ENCODE data around the gene CAMSAP3. TPM values are rescaled to one million over a fixed set of nuclear protein-coding genes. Genes with fewer than 3 reads are reported as not detected.

The CAMSAP3 gene
- polyA plus RNA-seq, 2 of the 4 experiments (the other 2 are of a cell fraction): 1.3 to 3.6 TPM

GRCh38 chr19:7638802-7639465 is 43.3 kb downstream of the CAMSAP3 start:
- no peak for DNase-seq (ENCODE audit: low read depth in 1 of 2, low spot score in 1 of 2)
- H3K27ac ChIP-seq: no peak overlapping the region
- WGBS (ENCODE audit: missing lambda C conversion rate): 94% methylated on average over 9 of the region's 12 CpGs
- CTCF ChIA-PET: interaction anchor here (0.6 to 1.5 kb wide), 4 partner anchors 13 to 500 kb away, joined by 3 to 7 read pairs (median 4); no protein-coding TSS in a partner anchor
- no peaks in the 10 kb centered on the region for H3K9me3 ChIP-seq
- ATAC-seq: no peak
- H3K4me3 ChIP-seq: no peak overlapping the region
- FAIRE-seq: no peak
- H3K4me2 ChIP-seq: no peak overlapping the region
- POLR2A ChIA-PET: no interaction called here
- TF ChIP-seq ELK1 (IDR thresholded peaks at IDR 0.05; ENCODE audit: low read depth, low read length) (no peak), NFE2L2 (conservative IDR thresholded peaks at IDR 0.05; ENCODE audit: low read length) (no peak), PHF8 (IDR thresholded peaks at IDR 0.05; ENCODE audit: borderline replicate concordance, low read depth) (no peak), RNF2 (IDR thresholded peaks at IDR 0.05; ENCODE audit: borderline replicate concordance, low read depth) (no peak), TFCP2L1 (CRISPR knock-in tag; IDR thresholded peaks at IDR 0.05) (no peak), RARB (CRISPR knock-in tag; IDR thresholded peaks at IDR 0.05) (no peak), CEBPB (IDR thresholded peaks at IDR 0.05) (no peak), HOXB5 (CRISPR knock-in tag; IDR thresholded peaks at IDR 0.05) (no peak), KDM5A (IDR thresholded peaks at IDR 0.05) (no peak), HES2 (IDR thresholded peaks at IDR 0.05) (no peak), HOXA7 (CRISPR knock-in tag; IDR thresholded peaks at IDR 0.05) (no peak), MAZ (IDR thresholded peaks at IDR 0.05; ENCODE audit: borderline replicate concordance, low read depth, low read length) (no peak)
- TF ChIP-seq, protein P1, sequence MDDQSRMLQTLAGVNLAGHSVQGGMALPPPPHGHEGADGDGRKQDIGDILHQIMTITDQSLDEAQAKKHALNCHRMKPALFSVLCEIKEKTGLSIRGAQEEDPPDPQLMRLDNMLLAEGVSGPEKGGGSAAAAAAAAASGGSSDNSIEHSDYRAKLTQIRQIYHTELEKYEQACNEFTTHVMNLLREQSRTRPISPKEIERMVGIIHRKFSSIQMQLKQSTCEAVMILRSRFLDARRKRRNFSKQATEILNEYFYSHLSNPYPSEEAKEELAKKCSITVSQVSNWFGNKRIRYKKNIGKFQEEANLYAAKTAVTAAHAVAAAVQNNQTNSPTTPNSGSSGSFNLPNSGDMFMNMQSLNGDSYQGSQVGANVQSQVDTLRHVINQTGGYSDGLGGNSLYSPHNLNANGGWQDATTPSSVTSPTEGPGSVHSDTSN (IDR thresholded peaks at IDR 0.05): no peak
- H3K4me1 ChIP-seq: no peaks in the 10 kb centered on the region

DNA sequence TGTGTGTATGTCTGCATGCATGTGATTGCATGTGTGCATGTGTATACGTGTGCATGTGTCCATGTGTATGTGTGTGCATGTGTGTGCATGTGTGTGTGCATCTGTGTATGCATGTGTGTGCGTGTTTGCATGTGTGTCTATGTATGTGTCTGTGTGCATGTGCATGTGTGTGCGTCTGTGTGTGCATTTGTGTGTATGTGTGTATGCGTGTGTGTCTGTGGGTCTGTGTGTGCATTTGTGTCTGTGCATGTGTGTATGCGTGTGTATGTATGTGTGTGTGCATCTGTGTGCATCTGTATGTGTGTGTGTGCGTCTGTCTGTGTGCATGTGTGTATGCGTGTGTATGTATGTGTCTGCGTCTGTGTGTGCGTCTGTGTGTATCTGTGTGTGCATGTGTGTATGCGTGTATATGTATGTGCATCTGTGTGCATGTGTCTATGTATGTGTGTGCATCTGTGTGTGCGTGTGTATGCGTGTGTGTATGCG is 44.2 kb downstream of the CAMSAP3 start:
- 88% methylated on average over 13 of the region's 13 CpGs for WGBS (ENCODE audit: missing lambda C conversion rate)
- POLR2A ChIA-PET: no interaction called here
- Histone ChIP-seq H3K4me1 (no peaks in the 10 kb centered on the region), H3K9me3 (no peaks in the 10 kb centered on the region), H3K4me2 (no peak overlapping the region), H3K4me3 (no peak overlapping the region), H3K27ac (no peak overlapping the region)
- FAIRE-seq (no peak), DNase-seq (ENCODE audit: low read depth in 1 of 2, low spot score in 1 of 2) (no peak), ATAC-seq (no peak)
- TF ChIP-seq HOXA7 (CRISPR knock-in tag; IDR thresholded peaks at IDR 0.05): no peak
- no peak for TF ChIP-seq ZSCAN20 (CRISPR knock-in tag; IDR thresholded peaks at IDR 0.05)
- CTCF ChIA-PET: no interaction called here

DNA sequence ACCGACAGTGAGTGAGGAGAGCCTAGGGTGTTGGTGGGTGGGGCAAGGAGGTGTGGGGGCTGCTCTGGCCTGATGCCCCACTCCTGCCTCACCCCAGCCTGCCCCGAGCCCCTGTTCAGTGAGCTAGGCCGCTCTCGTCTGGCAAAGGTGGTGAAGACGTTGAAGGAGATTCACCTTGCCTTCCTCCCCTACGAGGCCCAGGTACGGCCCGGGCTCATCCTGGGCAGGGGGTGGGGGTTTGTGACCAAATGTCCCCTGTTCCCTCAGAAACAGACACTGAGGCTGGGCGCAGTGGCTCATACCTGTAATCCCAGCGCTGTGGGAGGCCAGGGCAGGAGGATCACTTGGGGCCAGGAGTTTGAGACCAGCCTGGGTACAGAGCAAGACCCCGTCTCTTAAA is 45.1 kb downstream of the CAMSAP3 start:
- WGBS (ENCODE audit: missing lambda C conversion rate): 80% methylated on average over 4 of the region's 11 CpGs
- no peaks in the 10 kb centered on the region for H3K9me3 ChIP-seq
- FAIRE-seq: no peak
- no peak for ATAC-seq
- H3K4me3 ChIP-seq: no peak overlapping the region
- TF ChIP-seq EHF (CRISPR knock-in tag; IDR thresholded peaks at IDR 0.05) (no peak), EP300 (IDR thresholded peaks at IDR 0.05) (no peak), ELK1 (IDR thresholded peaks at IDR 0.05; ENCODE audit: low read depth, low read length) (no peak), ESRRA (IDR thresholded peaks at IDR 0.05; ENCODE audit: borderline replicate concordance, low read length) (no peak), CBX8 (IDR thresholded peaks at IDR 0.05) (no peak), SREBF2 (IDR thresholded peaks at IDR 0.05) (no peak), FOXS1 (CRISPR knock-in tag; IDR thresholded peaks at IDR 0.05) (no peak), USF2 (IDR thresholded peaks at IDR 0.05) (no peak), CHD2 (IDR thresholded peaks at IDR 0.05; ENCODE audit: low read length, partially characterized antibody) (no peak), EHMT2 (IDR thresholded peaks at IDR 0.05; ENCODE audit: low read depth) (no peak), HOXA7 (CRISPR knock-in tag; IDR thresholded peaks at IDR 0.05) (no peak), HEYL (CRISPR knock-in tag; IDR thresholded peaks at IDR 0.05) (no peak), RARB (CRISPR knock-in tag; IDR thresholded peaks at IDR 0.05) (no peak), KDM1A (IDR thresholded peaks at IDR 0.05; ENCODE audit: low read depth) (no peak), TFCP2L1 (CRISPR knock-in tag; IDR thresholded peaks at IDR 0.05) (no peak), ZFP36 (IDR thresholded peaks at IDR 0.05; ENCODE audit: borderline replicate concordance, partially characterized antibody) (no peak)
- POLR2A ChIA-PET: no interaction called here
- no peak overlapping the region for H3K4me2 ChIP-seq
- H3K4me1 ChIP-seq: no peaks in the 10 kb centered on the region
- CTCF ChIA-PET: interaction anchor here (1.0 kb wide), 1 partner anchor 72 kb away, joined by 5 read pairs; no protein-coding TSS in a partner anchor
- no peak overlapping the region for H3K27ac ChIP-seq
- DNase-seq (ENCODE audit: low read depth in 1 of 2, low spot score in 1 of 2): no peak
